Lung (tissue), 12 donors: ENCODE results near the gene SLTM. TPM values are rescaled to one million over a fixed set of nuclear protein-coding genes. Genes with fewer than 3 reads are reported as not detected.
A peak's percentile ranks its signal among the peaks of the same experiment; 100 is the strongest.
"Not testable (repeated sequence)": the region's sequence is repeated elsewhere in the genome, so short reads cannot be mapped to it uniquely, and the experiment has no call there.

ENCODE experiments used
- ATAC-seq: fragments of 200-7000 bp; cut with Tn5 transposase; one replicate; pipeline ENCODE4 v1.9.1; 2020; ENCODE audit warnings: moderate number of reproducible peaks; ENCODE audit not compliant: insufficient read depth, low FRiP score
- DNase-seq, 3 donors: peaks; one replicate each; pipeline ENCODE4 v3.0.0-alpha.2; 2013 to 2017
- H3K27ac ChIP-seq, 2 donors: one replicate each; pipeline ENCODE4 v1.5.1; 2013; ENCODE audit warnings: mild to moderate bottlenecking in 2 of 2, moderate library complexity in 2 of 2, control low read depth in 1 of 2, inconsistent platforms in 1 of 2, low read depth in 1 of 2, low read length in 1 of 2
- H3K27me3 ChIP-seq, 3 donors: one replicate each; pipeline ENCODE4 v1.5.1; 2013; ENCODE audit warnings: low read length in 2 of 3; ENCODE audit not compliant: control insufficient read depth in 3 of 3, insufficient read depth in 3 of 3
- H3K36me3 ChIP-seq, 4 donors: one replicate each; pipeline ENCODE4 v1.5.1; 2013; ENCODE audit warnings: low read length in 4 of 4, mild to moderate bottlenecking in 1 of 4, moderate library complexity in 1 of 4; ENCODE audit not compliant: control insufficient read depth in 4 of 4, insufficient read depth in 4 of 4
- H3K4me1 ChIP-seq, 5 donors: one replicate each; pipeline ENCODE4 v1.5.1; 2013; ENCODE audit warnings: low read length in 5 of 5, mild to moderate bottlenecking in 2 of 5, moderate library complexity in 1 of 5; ENCODE audit not compliant: control insufficient read depth in 5 of 5, insufficient read depth in 5 of 5
- H3K4me3 ChIP-seq: one replicate; pipeline ENCODE4 v1.5.1; 2013; ENCODE audit warnings: mild to moderate bottlenecking, control low read depth, moderate library complexity
- H3K9ac ChIP-seq, 2 donors: one replicate each; pipeline ENCODE4 v1.5.1; 2013; ENCODE audit warnings: low read length in 2 of 2, control low read depth in 1 of 2; ENCODE audit not compliant: insufficient read depth in 1 of 2
- H3K9me3 ChIP-seq, 4 donors: one replicate each; pipeline ENCODE4 v1.5.1; 2013; ENCODE audit warnings: low read length in 3 of 4, mild to moderate bottlenecking in 1 of 4, moderate library complexity in 1 of 4; ENCODE audit not compliant: control insufficient read depth in 4 of 4, insufficient read depth in 3 of 4
- WGBS, 2 donors: extraction: QIAGEN DNeasy Blood & Tissue Kit; methylation state at CpG; one replicate each; pipeline ENCODE4 v1.1.7; 2013; 5-methylcytosine and 5-hydroxymethylcytosine counted together
- polyA plus RNA-seq, 2 donors: library from polyadenylated mRNA; stranded (reverse); fragments of 200-250 nt; gene quantifications; one replicate each; pipeline ENCODE4 v1.2.1, GENCODE V29; 2013
- total RNA-seq, 2 donors: library from RNA; depleted of rRNA in 1 of 2; stranded (reverse); fragments of >200 nt in 1 of 2; gene quantifications; one replicate each; pipeline ENCODE4 v1.2.1, GENCODE V29; 2014 to 2021
- TF ChIP-seq, protein P1 (sequence below): IDR thresholded peaks from 2 replicates; pipeline ENCODE4 v1.5.1; 2012; ENCODE audit warnings: mild to moderate bottlenecking; ENCODE audit errors: control extremely low read depth, extremely low read depth
- donor health status: control.
- donor health status: control.
- donor health status: Bipolar disorder and iron deficiency.
- donor health status: healthy.
- donor health status: DM: yes; HTN: yes; CAD: no.

The SLTM gene
- total and polyA plus RNA-seq, 4 donors = 46.0 to 164 (median 67.4) TPM

DNA sequence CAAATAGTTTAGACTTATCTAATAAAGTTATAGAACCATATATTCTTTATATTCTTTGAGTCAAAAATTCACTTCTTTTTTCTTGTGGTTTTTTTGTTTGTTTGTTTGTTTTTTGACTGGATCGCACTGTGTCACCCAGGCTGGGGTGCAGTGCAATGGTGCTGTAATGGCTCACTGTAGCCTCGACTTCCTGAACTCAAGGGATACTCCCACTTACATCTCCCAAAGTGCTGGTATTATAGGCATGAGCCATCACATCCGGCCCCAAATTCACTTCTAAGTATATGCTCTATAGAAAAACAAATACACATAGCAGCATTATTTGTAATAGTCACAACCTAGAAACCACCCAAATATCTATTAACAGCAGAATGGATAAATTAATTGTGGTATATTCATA, 13.7 kb upstream of the SLTM start:
- ATAC-seq (no peak), DNase-seq (no peak)
- H3K27me3 ChIP-seq = no peaks in the 10 kb centered on the region
- no peak overlapping the region for H3K9ac ChIP-seq
- H3K4me1 ChIP-seq = no peaks in the 10 kb centered on the region
- H3K9me3 ChIP-seq = no peaks in the 10 kb centered on the region
- 88 to 93% methylated on average over 3 of the region's 3 CpGs for WGBS, 2 donors
- TF ChIP-seq, protein P1, sequence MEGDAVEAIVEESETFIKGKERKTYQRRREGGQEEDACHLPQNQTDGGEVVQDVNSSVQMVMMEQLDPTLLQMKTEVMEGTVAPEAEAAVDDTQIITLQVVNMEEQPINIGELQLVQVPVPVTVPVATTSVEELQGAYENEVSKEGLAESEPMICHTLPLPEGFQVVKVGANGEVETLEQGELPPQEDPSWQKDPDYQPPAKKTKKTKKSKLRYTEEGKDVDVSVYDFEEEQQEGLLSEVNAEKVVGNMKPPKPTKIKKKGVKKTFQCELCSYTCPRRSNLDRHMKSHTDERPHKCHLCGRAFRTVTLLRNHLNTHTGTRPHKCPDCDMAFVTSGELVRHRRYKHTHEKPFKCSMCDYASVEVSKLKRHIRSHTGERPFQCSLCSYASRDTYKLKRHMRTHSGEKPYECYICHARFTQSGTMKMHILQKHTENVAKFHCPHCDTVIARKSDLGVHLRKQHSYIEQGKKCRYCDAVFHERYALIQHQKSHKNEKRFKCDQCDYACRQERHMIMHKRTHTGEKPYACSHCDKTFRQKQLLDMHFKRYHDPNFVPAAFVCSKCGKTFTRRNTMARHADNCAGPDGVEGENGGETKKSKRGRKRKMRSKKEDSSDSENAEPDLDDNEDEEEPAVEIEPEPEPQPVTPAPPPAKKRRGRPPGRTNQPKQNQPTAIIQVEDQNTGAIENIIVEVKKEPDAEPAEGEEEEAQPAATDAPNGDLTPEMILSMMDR = no peak
- no peaks in the 10 kb centered on the region for H3K36me3 ChIP-seq
- no peak overlapping the region for H3K27ac ChIP-seq
- H3K4me3 ChIP-seq = no peak overlapping the region

DNA sequence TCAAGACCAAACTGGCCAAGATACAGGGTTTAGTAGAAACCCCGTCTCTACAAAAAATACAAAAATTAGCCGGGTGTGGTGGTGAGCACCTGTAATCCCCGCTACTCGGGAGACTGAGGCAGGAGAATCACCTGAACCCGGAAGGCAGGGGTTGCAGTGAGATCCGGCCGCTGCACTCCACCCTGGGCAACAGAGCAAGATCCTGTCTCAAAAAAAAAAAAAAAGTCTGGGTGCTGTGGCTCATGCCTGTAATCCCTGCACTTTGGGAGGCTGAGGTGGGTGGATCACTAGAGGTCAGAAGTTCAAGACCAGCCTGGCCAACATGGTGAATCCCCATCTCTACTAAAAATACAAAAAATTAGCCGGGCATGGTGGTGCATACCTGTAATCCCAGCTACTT, 1.5 kb upstream of the SLTM start:
- H3K36me3 ChIP-seq, ATAC-seq, H3K4me3 ChIP-seq, DNase-seq, H3K9me3 ChIP-seq, H3K9ac ChIP-seq, H3K27ac ChIP-seq, H3K27me3 ChIP-seq: not testable (repeated sequence)
- H3K4me1 ChIP-seq = peaks cover 0 to 18% (median 2%) of the 10 kb centered on the region in 5 donors
- 94 to 97% methylated on average over 8 of the region's 8 CpGs for WGBS, 2 donors

DNA sequence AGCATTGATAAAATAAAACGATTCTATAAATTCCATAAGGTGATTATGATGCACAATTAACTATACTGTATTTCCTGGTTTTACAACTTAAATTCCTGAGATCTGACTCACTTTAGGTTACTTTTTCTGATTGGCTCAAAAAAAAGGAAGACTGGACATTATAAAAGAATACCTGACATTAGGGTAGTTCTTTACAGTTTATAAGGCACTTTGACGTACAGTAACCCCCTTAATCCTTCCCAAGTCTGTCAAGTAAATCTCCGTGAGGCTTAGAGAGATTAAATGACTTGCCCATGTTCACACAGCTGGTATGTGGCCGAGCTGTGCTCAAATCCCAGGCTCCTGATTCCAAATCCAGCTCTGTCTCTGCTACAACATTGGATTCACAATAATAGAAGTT, 1.0 kb upstream of the SLTM start:
- Histone ChIP-seq H3K27me3 (no peaks in the 10 kb centered on the region), H3K27ac (peak overlapping the region in 1 of 2 donors; percentile 100), H3K4me3 (no peak overlapping the region), H3K9ac (peak overlapping the region; percentile 97 to 98), H3K9me3 (no peaks in the 10 kb centered on the region), H3K4me1 (peaks cover 0 to 18% (median 2%) of the 10 kb centered on the region in 5 donors), H3K36me3 (peaks cover 0 to 4% (median under 1%) of the 10 kb centered on the region in 4 donors)
- WGBS, 2 donors = 74 to 83% methylated on average over 4 of the region's 4 CpGs
- ATAC-seq = no peak
- TF ChIP-seq, protein P1 = no peak
- peak in 1 of 3 donors; percentile 8 for DNase-seq

DNA sequence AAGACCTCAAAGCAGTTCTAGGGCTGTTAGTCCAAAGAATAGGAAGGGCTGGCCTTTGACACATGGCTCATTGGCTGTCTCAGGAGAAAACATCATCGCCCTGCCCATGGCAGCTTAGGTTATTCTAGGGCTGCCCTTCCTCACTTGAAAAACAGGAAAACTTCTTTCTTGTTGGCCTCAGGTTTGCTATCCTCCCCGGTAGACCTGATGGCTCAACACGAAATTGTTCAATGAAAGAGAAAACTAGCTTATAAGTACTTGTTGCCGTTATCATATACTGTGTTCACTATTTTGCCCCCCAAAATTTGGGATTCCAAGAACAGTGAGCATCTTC, 602 bp upstream of the SLTM start:
- peak overlapping the region; percentile 97 to 98 for H3K9ac ChIP-seq
- peak overlapping the region; percentile 46 for H3K4me3 ChIP-seq
- H3K27ac ChIP-seq = peak overlapping the region; percentile 99 to 100
- DNase-seq (no peak), ATAC-seq (no peak)
- peaks cover 0 to 18% (median 2%) of the 10 kb centered on the region in 5 donors for H3K4me1 ChIP-seq
- 14 to 19% methylated on average over 4 of the region's 4 CpGs for WGBS, 2 donors
- TF ChIP-seq, protein P1 = no peak
- H3K36me3 ChIP-seq = peaks cover 0 to 4% (median 2%) of the 10 kb centered on the region in 4 donors
- no peaks in the 10 kb centered on the region for H3K9me3 ChIP-seq
- no peaks in the 10 kb centered on the region for H3K27me3 ChIP-seq
